Dermis microvascular lymphatic vessel endothelial cell (primary cell): ENCODE measurements around the gene RABGEF1. TPM values are rescaled to one million over a fixed set of nuclear protein-coding genes. Genes with fewer than 3 reads are reported as not detected.
"Not testable (repeated sequence)": the region's sequence is repeated elsewhere in the genome, so short reads cannot be mapped to it uniquely, and the experiment has no call there.

Source experiments
- DNase-seq, 2 donors: peaks; one replicate each; pipeline versions ENCODE4 v3.0.0 to v3.0.0-alpha.2; 2010; ENCODE audit warnings: low read depth in 2 of 2
- total RNA-seq: library from RNA; depleted of rRNA; stranded (reverse); fragments of >200 nt; gene quantifications from 2 replicates; pipeline ENCODE4 v1.2.1, GENCODE V29; 2014

Gene RABGEF1
- total RNA-seq, 1 donor from 2014 or later, result 18.1 TPM

GRCh38 chr7:66810716-66811115, 70.2 kb downstream of the RABGEF1 start:
- no peak for DNase-seq

DNA sequence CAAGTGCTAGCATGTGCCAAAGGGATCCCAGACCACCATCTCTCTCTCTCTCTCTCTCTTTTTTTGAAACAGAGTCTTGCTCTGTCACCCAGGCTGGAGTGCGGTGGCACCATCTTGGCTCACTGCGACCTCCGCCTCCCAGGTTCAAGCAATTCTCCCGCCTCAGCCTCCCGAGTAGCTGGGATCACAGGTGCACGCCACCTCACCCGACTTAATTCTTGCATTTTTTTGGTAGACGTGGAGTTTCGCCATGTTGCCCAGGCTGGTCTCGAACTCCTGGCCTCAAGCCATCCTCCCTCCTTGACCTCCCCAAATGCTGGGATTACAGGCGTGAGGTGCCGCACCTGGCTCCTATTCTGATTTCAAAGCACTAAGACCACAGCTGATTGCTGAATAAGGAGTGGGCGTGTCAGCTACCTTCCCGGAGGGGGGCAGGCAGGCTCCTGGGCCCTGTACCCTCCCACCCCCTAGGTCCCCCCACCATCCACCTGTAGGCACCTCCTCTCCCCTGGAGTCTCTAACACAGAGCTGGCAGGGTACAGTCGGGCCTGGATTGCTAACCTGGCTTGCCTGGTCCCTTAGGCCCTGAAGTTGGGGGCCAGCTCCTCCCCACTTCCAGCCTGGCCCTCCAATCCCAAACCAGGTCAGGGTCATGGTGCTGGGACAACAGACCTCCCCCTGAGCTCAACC, 74.8 kb downstream of the RABGEF1 start:
- DNase-seq, result not testable (repeated sequence)

DNA sequence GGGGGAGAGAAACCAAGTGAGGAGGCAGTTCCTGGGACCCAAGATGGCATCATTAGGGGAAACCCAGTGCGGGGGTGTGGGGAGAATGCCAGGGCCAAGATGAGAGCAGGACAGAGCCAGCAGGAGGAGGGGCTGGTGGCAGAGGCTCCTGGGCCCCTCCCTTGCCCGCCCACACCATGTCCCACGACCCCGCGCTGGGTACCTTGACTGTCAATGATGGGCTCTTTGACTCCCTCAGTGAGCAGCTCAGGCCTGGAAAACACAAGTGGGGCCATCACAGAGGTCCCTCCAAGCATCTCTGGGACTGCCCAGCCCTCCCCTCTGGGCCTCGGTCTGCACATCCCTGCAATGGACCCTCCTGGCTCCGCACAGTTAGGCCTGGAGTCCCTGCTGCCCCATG, 75.4 kb downstream of the RABGEF1 start:
- DNase-seq, result no peak

DNA sequence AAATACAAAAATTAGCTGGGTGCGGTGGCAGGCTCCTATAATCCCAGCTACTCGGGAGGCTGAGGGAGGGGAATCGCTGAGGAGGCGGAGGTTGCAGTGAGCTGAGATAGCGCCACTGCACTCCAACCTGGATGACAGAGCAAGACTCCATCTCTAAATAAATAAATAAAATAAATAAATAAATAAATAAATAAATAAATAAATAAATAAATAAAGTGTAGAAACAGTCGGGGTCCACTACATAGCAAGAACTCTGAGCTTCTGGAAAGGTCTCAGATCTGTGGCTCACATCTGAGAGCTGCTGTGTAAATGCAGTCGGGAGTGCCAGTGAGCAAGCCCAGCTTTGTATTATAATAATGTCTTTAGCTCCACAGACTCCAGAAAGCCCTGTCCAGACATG, 76.1 kb downstream of the RABGEF1 start:
- not testable (repeated sequence) for DNase-seq

DNA sequence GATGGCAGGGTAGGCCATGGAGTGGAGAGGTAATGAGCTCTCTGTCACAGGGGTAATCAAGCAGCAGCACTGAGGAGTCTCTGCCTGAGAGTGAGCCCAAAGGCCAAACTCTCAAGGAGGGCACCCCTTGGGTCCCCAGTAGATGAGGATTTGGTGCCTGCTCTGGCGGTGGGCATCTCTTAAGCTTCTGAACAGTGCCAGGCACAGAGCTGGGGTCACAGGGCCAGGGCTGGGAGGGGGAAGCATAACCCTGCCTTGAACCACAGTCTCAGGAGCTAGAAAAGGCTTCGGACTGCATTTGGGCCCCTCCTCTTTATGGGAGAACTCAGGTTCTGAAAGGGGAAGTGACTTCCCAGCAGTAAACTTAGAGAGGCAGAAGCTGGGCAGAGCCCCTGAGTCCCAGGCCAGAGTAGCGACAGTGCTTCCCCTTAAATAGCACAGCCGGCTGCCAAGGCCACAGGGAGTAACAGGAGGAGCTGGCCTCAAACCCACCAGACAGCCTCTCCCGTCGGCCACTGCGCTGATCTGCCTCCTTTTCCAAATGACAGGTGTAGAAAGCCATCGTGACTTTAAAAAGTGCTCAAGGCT, 76.8 kb downstream of the RABGEF1 start:
- not testable (repeated sequence) for DNase-seq

- DNase-seq, result not testable (repeated sequence)
These were observed 77.4 kb downstream of the RABGEF1 start for GRCh38 chr7:66817956-66818355.

DNA sequence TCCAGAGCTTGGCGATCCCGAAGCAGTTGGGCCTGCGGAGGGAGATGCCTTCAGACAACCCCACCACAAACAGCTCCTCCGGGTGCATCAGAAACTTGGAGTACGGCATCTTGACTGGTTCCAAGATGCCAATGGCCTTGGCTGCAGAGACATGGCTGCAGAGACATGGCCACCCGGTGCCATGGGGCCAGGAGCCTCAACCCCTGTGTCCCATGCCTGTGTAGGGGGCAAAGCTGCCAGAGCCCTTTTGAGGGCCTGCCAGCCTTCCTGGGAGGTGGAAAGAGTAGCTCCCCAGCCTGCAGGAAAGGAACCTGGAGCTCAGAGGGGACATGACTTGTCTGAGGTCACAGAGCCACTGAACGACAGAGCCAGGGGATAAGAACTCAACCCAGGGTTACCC, 83.5 kb downstream of the RABGEF1 start:
- DNase-seq, result no peak

DNA sequence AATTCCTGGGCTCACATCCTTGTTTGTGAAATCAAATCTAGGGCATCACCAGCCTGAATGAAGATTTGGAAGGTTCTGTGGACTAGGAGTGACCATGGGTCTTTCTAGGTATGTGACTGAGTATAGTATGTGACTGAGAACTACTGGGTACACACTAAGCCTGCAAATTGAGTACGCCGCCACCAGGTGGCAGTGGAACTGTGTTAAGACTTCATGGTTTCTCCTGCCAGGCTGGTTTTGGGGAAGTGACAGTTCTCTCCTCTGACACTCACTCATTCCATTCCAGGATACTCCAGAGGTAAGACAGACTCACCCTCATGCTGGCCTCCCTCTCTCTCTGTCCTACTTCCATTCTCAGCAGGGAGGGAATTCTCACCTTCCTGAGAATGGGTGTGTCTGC, 85.0 kb downstream of the RABGEF1 start:
- peak; percentile 11 to 49 for DNase-seq

DNA sequence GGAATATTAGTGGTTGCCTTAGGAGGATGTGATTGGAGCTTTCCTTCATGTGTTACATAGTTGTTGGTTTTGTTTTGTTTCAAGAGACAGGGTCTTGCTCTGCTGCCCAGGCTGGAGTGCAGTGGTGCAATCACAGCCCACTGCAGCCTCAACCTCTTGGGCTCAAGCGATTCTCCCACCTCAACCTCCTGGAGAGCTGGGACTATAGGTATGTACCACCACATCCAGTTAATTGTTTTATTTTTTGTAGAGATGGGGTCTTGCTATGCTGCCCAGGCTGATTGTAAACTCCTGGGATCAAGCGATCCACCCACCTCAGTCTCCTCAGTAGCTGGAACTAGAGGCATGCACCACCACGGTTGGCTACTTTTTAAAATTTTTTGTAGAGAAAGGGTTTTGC, 86.1 kb downstream of the RABGEF1 start:
- DNase-seq, result no peak

DNA sequence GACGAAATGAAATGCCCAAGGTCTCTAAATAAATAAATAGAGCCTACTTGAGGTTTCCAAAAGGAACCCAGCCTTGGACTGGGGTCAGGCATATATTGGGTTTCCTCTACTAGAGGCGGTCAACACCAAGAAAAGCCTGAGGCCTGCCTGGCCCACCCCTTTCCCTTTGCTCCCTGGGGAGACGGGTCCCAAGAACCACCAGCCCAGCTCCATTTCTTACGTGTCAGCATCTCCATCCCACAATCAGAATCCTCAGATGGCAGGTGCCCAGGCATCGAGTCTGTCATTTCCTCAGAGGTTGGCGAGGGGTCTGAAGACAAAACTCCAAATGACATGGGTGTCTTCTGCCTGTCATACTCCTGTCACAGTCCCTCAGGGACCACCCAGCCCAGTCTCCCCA, 90.4 kb downstream of the RABGEF1 start:
- DNase-seq, result not testable (repeated sequence)

GRCh38 chr7:66832531-66833351, 92.2 kb downstream of the RABGEF1 start:
- no peak for DNase-seq

- peak in 1 of 2 donors; percentile 62 for DNase-seq
These were observed 96.5 kb downstream of the RABGEF1 start for GRCh38 chr7:66837007-66837406.

DNA sequence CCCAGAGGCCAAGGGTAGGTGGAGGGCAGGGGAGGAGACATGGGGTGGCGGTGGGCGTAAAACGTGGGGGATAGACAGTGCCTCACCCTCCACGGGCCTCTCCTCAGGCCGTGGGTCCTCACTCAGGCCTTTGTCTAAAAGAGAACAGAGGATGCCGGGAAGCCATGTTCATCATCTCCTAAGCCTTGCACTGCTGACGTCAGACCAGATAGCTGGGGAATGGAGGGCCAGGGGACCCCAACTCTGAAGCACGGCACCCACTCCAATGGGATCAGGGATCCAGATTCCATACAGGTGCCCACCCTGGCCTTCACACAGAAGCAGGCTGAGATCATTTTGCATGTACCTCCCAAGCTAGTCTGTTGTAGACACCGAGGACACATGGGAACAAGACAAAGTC, 97.1 kb downstream of the RABGEF1 start:
- DNase-seq, result no peak

DNA sequence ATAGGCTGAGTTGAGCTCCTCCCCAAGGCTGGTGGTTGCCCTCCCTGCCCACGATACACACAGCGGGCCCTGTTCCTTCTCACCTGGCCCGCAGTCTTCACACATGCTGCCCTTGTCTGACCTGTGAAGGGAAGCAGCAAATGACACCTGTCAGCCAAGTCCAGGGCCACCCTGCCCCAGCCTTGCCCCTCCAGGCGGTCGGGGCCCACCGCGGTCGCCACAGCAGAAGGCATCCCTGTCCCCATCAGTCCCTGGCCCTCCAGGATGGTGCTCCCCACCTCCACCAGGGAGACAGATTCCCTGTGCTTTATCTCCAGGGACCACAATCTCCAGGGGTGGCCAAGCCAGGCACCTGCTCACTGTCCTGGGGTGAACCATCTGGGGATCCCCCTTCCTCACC, 99.3 kb downstream of the RABGEF1 start:
- DNase-seq, result no peak

- no peak for DNase-seq
These were observed 99.8 kb downstream of the RABGEF1 start for GRCh38 chr7:66840316-66840715.

GRCh38 chr7:66841898-66842297, 101.4 kb downstream of the RABGEF1 start:
- DNase-seq, result no peak

DNA sequence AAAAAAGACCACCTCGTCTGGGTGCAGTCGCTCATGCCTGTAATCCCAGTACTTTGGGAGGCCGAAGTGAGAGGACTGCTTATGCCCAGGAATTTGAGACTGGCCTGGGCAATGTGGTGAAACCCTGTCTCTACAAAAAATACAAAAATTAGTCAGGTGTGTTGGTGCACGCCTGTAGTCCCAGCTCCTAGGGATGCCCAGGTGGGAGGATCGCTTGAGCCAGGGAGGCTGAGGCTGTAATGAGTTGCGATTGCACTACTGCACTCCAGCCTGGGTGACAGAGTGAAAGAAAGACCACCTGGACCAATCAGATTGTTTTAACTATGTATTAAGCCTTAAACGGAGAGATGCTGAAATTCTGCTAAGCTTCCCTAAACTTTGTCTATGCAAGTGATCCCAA, 103.0 kb downstream of the RABGEF1 start:
- DNase-seq, result not testable (repeated sequence)

GRCh38 chr7:66844552-66845378, 104.2 kb downstream of the RABGEF1 start:
- peak; percentile 97 to 99 for DNase-seq

DNA sequence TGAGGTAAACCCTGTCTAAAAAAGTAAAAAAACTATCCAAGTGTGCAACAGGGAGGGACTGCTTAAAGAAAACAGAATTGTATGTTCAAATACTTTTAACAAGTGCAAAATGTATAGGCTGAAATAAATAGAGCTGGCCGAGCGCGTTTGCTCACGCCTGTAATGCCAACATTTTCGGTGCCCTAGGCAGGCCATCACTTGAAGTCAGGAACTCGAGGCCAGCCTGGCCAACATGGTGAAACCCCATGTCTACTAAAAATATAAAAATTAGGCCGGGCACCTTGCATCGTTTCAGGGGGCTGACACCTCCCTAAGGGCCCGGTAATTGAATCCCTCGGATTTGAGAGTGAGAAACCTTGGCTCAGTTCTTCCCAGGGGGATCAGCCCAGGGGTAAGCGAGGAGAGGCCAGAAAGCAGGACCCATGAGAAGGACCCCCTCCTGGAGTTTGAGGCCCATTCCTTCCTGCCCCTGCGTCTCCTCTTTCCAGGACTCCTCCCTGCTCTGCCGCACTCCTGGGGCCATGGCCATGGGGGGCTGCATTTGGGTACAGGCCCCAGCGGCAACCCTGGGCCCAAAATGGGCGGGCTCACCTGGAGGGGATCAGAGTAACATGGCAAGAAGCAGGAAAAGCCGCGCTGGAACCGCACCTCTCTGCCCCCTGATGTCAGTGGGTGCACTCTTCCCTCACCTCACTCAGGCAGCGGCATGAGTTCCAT, 105.0 kb downstream of the RABGEF1 start:
- DNase-seq, result no peak

- not testable (repeated sequence) for DNase-seq
These were observed 105.5 kb downstream of the RABGEF1 start for GRCh38 chr7:66846096-66846445.

DNA sequence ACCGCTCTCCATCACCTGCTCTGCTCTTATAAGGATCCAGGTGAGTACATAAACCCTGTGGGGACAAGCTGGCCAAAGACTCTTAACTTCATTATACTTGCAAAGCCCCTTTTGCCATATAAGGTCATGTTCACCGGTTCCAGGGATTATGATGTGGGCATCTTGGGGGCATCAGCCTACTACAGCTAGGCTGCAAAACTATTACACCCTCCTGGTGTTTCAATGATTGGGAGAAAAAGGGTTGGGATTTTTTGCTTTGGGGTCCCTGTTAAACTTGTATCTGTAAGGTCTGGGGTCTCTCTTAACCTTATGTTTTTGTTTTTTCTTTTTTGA, 107.0 kb downstream of the RABGEF1 start:
- DNase-seq, result not testable (repeated sequence)
